Mesenchymal stem cell (in vitro differentiated cells and primary cell): ENCODE results near the gene BICDL2.

Experiments used
- DNase-seq: peaks from one replicate; pipeline ENCODE4 v3.0.0-alpha.2; 2013
- H2AFZ ChIP-seq: one replicate; pipeline ENCODE4 v1.6.1; 2013; ENCODE audit warnings: low read depth, mild to moderate bottlenecking, control low read depth, inconsistent platforms, low read length, moderate library complexity
- H2AK5ac ChIP-seq: 2 replicates; pipeline ENCODE4 v1.6.1; 2013; ENCODE audit warnings: low read length, moderate library complexity, mild to moderate bottlenecking, inconsistent platforms; ENCODE audit not compliant: severe bottlenecking
- H2BK120ac ChIP-seq: one replicate; pipeline ENCODE4 v1.6.1; 2013; ENCODE audit warnings: low read depth, mild to moderate bottlenecking, inconsistent platforms, low read length, moderate library complexity
- H2BK12ac ChIP-seq, 2 experiments: one replicate each; pipeline ENCODE4 v1.6.1; 2013; ENCODE audit warnings: inconsistent platforms in 2 of 2, low read length in 2 of 2, mild to moderate bottlenecking in 2 of 2, moderate library complexity in 2 of 2, control low read depth in 1 of 2
- H2BK15ac ChIP-seq: one replicate; pipeline ENCODE4 v1.6.1; 2013; ENCODE audit warnings: mild to moderate bottlenecking, low read depth, inconsistent platforms; ENCODE audit not compliant: poor library complexity, severe bottlenecking
- H2BK5ac ChIP-seq: 2 replicates; pipeline ENCODE4 v1.6.1; 2013; ENCODE audit warnings: low read depth, mild to moderate bottlenecking, low read length, control low read depth, inconsistent platforms; ENCODE audit not compliant: poor library complexity, severe bottlenecking
- H3K14ac ChIP-seq, 2 experiments: one replicate each; pipeline ENCODE4 v1.6.1; 2013; ENCODE audit warnings: inconsistent platforms in 2 of 2, low read length in 2 of 2, control low read depth in 1 of 2, mild to moderate bottlenecking in 1 of 2, moderate library complexity in 1 of 2
- H3K18ac ChIP-seq, 2 experiments: one replicate each; pipeline ENCODE4 v1.6.1; 2013; ENCODE audit warnings: inconsistent platforms in 2 of 2, low read length in 2 of 2, control low read depth in 1 of 2, low read depth in 1 of 2, mild to moderate bottlenecking in 1 of 2
- H3K23ac ChIP-seq, 2 experiments: one replicate each; pipeline ENCODE4 v1.6.1; 2013; ENCODE audit warnings: inconsistent platforms in 2 of 2, low read length in 2 of 2, mild to moderate bottlenecking in 2 of 2, moderate library complexity in 2 of 2, control low read depth in 1 of 2
- H3K27ac ChIP-seq: 2 replicates; pipeline ENCODE4 v1.5.1; 2013; ENCODE audit warnings: mild to moderate bottlenecking, moderate library complexity, low read length, control low read depth, inconsistent platforms; ENCODE audit not compliant: poor library complexity, severe bottlenecking
- H3K27me3 ChIP-seq, 2 experiments: 2 replicates each; pipeline versions ENCODE4 v1.6.1 to v1.7.0; 2013; ENCODE audit warnings: low read length in 2 of 2, mild to moderate bottlenecking in 2 of 2, moderate library complexity in 2 of 2, control low read depth in 1 of 2, inconsistent platforms in 1 of 2; ENCODE audit not compliant: control insufficient read depth in 1 of 2, insufficient read depth in 1 of 2
- H3K36me3 ChIP-seq, 2 experiments: 2 replicates each; pipeline versions ENCODE4 v1.6.1 to v1.7.0; 2013; ENCODE audit warnings: low read length in 2 of 2, control low read depth in 1 of 2, inconsistent platforms in 1 of 2, low read depth in 1 of 2, mild to moderate bottlenecking in 1 of 2; ENCODE audit not compliant: insufficient read depth in 2 of 2, control insufficient read depth in 1 of 2
- H3K4ac ChIP-seq, 2 experiments: one replicate each; pipeline ENCODE4 v1.6.1; 2013; ENCODE audit warnings: inconsistent platforms in 2 of 2, low read length in 2 of 2, mild to moderate bottlenecking in 2 of 2, moderate library complexity in 2 of 2, control low read depth in 1 of 2, low read depth in 1 of 2
- H3K4me1 ChIP-seq: 2 replicates; pipeline ENCODE4 v1.6.1; 2013; ENCODE audit warnings: low read depth, low read length, control low read depth; ENCODE audit not compliant: control insufficient read depth, insufficient read depth
- H3K4me2 ChIP-seq: 2 replicates; pipeline ENCODE4 v1.6.1; 2013; ENCODE audit warnings: low read length, mild to moderate bottlenecking, inconsistent platforms; ENCODE audit not compliant: poor library complexity, severe bottlenecking
- H3K4me3 ChIP-seq, 2 experiments: 2 replicates each; pipeline versions ENCODE4 v1.5.1 to v1.7.0; 2013; ENCODE audit warnings: low read length in 2 of 2, mild to moderate bottlenecking in 2 of 2, control low read depth in 1 of 2, low read depth in 1 of 2; ENCODE audit not compliant: insufficient read depth in 1 of 2
- H3K79me1 ChIP-seq: replicated peaks from 2 replicates; pipeline ENCODE4 v1.6.1; 2013; ENCODE audit warnings: mild to moderate bottlenecking, control low read depth, low read length, inconsistent platforms; ENCODE audit not compliant: poor library complexity, severe bottlenecking
- H3K9ac ChIP-seq: 2 replicates; pipeline ENCODE4 v1.7.0; 2013; ENCODE audit warnings: mild to moderate bottlenecking, low read length, moderate library complexity
- H3K9me3 ChIP-seq: 2 replicates; pipeline ENCODE4 v1.7.0; 2013; ENCODE audit warnings: mild to moderate bottlenecking, low read length; ENCODE audit not compliant: control insufficient read depth
- H4K8ac ChIP-seq: one replicate; pipeline ENCODE4 v1.6.1; 2013; ENCODE audit warnings: inconsistent platforms, mild to moderate bottlenecking, low read length, moderate library complexity
- H4K91ac ChIP-seq: one replicate; pipeline ENCODE4 v1.6.1; 2013; ENCODE audit warnings: mild to moderate bottlenecking, low read length, inconsistent platforms
- WGBS: methylation state at CpG from one replicate; pipeline ENCODE4 v1.1.7; 2013; ENCODE audit warnings: mixed read lengths; 5-methylcytosine and 5-hydroxymethylcytosine counted together

Gene BICDL2

DNA sequence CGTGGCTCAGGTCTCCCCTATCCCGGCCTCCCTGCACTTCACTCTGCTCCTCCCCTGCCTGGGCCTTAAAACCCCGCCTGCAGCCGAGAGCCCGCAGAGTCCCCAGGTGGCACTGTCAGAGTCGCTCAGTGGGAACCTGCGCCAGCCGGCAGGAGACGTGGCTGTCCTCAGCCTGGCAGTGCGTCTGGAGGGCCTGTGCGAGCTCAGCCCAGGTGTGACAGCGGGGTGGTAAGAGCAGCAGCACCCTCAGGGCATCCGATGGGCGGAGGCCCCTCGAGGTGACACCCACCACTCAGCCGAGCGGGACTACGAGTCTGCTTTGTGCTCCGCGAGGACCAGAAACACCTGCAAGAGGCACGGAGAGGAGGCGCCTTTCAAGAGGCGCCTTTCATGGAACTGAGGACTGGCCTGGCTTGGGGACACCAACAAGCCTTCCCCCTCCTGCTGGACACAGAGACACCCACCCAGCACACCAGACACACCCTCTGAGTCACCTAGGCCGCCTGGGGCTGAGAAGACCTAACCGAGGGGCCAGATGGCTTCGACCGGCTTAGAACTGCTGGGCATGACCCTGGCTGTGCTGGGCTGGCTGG lies 23.8 kb downstream of the BICDL2 start, which contains the start of gene CLDN9:
Gene CLDN9, plus strand, starts transcription at position 96 of the 593 bp plus-strand sequence. Its CDS starts 440 bp downstream, at position 536.
- H3K36me3 ChIP-seq = no peaks in the 10 kb centered on the region
- no peak within 1 kb of the TSS for H2BK15ac ChIP-seq
- no peak within 1 kb of the TSS for H4K91ac ChIP-seq
- H3K18ac ChIP-seq = no peak within 1 kb of the TSS
- no peaks in the 10 kb centered on the region for H3K9me3 ChIP-seq
- H3K27ac ChIP-seq = no peak within 1 kb of the TSS
- H3K4ac ChIP-seq = no peak within 1 kb of the TSS
- peaks cover 35% of the 10 kb centered on the region for H3K4me1 ChIP-seq
- DNase-seq = no peak
- no peak within 1 kb of the TSS for H2BK12ac ChIP-seq
- H2BK5ac ChIP-seq = no peak within 1 kb of the TSS
- H2BK120ac ChIP-seq = no peak within 1 kb of the TSS
- WGBS = 18% methylated on average over 27 of the region's 27 CpGs
- H3K4me3 ChIP-seq = no peak within 1 kb of the TSS
- peak within 1 kb of the TSS in 1 of 2 experiments; percentile 14 for H3K23ac ChIP-seq
- no peak within 1 kb of the TSS for H3K9ac ChIP-seq
- H3K27me3 ChIP-seq = peaks cover 65 to 79% of the 10 kb centered on the region in 2 experiments
- no peak within 1 kb of the TSS for H3K14ac ChIP-seq
- no peaks in the 10 kb centered on the region for H3K79me1 ChIP-seq
- no peak within 1 kb of the TSS for H2AFZ ChIP-seq
- H3K4me2 ChIP-seq = no peak within 1 kb of the TSS
- no peak within 1 kb of the TSS for H2AK5ac ChIP-seq
- no peak within 1 kb of the TSS for H4K8ac ChIP-seq

DNA sequence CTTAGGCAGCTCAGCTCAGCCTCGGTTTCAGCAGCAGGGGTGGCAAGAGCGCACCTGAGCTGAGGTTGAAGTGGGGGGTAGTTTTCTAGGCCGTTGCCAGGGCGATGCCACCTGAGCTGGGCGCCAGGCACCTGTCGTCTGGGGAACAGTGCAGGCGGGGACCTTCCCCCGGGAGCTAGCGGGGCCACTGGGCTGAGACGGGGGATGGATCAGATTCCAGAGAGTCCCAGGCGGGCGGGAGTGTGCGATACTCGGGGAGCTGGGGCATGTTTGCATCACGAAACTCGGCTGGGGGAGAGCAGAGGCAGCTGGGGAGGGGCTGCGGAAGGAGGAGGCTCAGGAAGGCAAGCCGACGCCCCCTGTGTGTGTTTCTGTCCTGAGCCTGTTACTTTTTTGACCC lies 24.5 kb downstream of the BICDL2 start:
- Histone ChIP-seq H3K14ac (no peak overlapping the region), H3K27ac (no peak overlapping the region), H3K27me3 (peaks cover 72 to 81% of the 10 kb centered on the region in 2 experiments), H4K8ac (no peak overlapping the region), H2AK5ac (no peak overlapping the region), H2BK15ac (no peak overlapping the region), H3K18ac (no peak overlapping the region), H3K79me1 (no peaks in the 10 kb centered on the region), H3K4me1 (peaks cover 31% of the 10 kb centered on the region), H3K23ac (no peak overlapping the region), H2BK120ac (no peak overlapping the region), H2BK5ac (no peak overlapping the region), H2AFZ (no peak overlapping the region), H3K4me3 (no peak overlapping the region), H3K4ac (no peak overlapping the region), H3K9ac (no peak overlapping the region), H3K36me3 (no peaks in the 10 kb centered on the region), H3K4me2 (no peak overlapping the region), H2BK12ac (no peak overlapping the region), H3K9me3 (no peaks in the 10 kb centered on the region), H4K91ac (no peak overlapping the region)
- DNase-seq = no peak
- 17% methylated on average over 19 of the region's 19 CpGs for WGBS

DNA sequence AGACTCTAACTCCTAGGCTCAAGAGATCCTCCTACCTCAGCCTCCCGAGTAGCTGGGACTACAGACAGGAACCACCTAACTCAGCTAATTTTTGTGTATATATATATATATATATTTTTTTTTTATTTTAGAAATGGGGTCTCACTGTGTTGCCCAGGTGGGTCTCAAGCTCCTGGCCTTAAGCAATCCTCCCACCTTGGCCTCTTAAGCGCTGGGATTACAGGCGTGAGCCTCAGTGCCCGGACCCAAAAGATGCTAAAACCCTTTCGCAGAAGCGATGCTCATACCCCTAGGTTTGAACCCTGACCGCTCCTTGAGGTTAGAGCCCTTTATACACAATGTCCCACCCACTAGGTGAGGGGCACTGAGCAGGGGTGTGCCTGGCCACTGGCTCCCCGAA lies 26.2 kb downstream of the BICDL2 start:
- H2BK5ac ChIP-seq = no peak overlapping the region
- no peaks in the 10 kb centered on the region for H3K9me3 ChIP-seq
- H2BK12ac ChIP-seq = no peak overlapping the region
- no peaks in the 10 kb centered on the region for H3K79me1 ChIP-seq
- no peak overlapping the region for H3K14ac ChIP-seq
- WGBS = 92% methylated on average over 7 of the region's 8 CpGs
- H2AK5ac ChIP-seq = no peak overlapping the region
- peak overlapping the region; percentile 80 for H4K91ac ChIP-seq
- no peak overlapping the region for H3K27ac ChIP-seq
- H2BK120ac ChIP-seq = no peak overlapping the region
- no peak overlapping the region for H3K4me3 ChIP-seq
- no peak overlapping the region for H3K9ac ChIP-seq
- no peak overlapping the region for H3K4ac ChIP-seq
- H3K4me2 ChIP-seq = no peak overlapping the region
- H3K23ac ChIP-seq = no peak overlapping the region
- peaks cover 89 to 91% of the 10 kb centered on the region in 2 experiments for H3K27me3 ChIP-seq
- no peaks in the 10 kb centered on the region for H3K36me3 ChIP-seq
- peak overlapping the region; percentile 20 for H4K8ac ChIP-seq
- H2BK15ac ChIP-seq = no peak overlapping the region
- DNase-seq = no peak
- H2AFZ ChIP-seq = no peak overlapping the region
- H3K4me1 ChIP-seq = peaks cover 31% of the 10 kb centered on the region
- H3K18ac ChIP-seq = no peak overlapping the region

DNA sequence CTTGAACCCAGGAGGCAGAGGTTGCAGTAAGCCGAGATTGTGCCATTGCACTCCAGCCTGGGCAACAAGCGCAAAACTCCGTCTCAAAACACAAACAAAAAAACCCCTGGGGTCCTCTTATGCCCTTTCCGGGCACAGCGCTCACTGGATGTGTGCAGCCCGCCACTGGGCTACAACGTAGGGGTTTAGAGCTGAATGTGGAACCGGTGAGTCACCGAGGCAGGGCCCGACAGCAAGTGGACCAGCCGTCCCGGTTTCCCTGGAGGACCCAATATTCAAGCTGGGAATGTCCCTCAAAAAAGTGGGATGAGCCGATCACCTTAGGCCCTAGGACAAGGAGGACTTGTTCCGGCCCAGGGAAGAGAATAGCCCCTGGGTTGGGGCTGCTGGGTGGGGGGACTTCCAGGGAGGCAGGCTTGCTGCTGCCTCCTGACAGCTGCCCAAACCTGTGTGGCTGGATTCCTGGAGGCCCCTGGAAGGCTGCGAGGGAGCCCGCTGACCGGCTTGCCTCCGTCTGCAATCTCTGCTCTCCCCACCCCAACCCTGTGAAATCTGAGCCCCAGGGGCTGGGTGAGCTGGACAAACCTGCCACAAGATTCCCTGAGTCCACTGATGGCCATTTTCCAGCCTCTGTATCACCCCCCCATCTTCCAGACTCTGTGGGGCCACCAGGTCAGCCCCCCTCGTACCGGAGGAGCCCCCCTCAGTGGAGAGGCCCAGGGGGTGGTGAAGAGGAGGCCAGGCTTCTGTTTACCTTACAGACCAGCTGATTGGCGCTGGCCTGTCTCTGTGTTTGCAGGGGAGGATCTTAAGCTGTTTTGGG lies 27.0 kb downstream of the BICDL2 start:
- 19% methylated on average over 19 of the region's 21 CpGs for WGBS
- Histone ChIP-seq H3K4me1 (peaks cover 32% of the 10 kb centered on the region), H3K27ac (no peak overlapping the region), H2BK15ac (no peak overlapping the region), H3K79me1 (no peaks in the 10 kb centered on the region), H3K23ac (no peak overlapping the region), H3K27me3 (peaks cover 89 to 93% of the 10 kb centered on the region in 2 experiments), H3K9ac (no peak overlapping the region), H3K18ac (no peak overlapping the region), H2AFZ (no peak overlapping the region), H3K4ac (no peak overlapping the region), H3K36me3 (no peaks in the 10 kb centered on the region), H4K8ac (no peak overlapping the region), H4K91ac (no peak overlapping the region), H2BK5ac (no peak overlapping the region), H3K4me3 (no peak overlapping the region), H2BK12ac (no peak overlapping the region), H2BK120ac (no peak overlapping the region), H2AK5ac (no peak overlapping the region), H3K14ac (no peak overlapping the region), H3K4me2 (no peak overlapping the region), H3K9me3 (no peaks in the 10 kb centered on the region)
- DNase-seq = peak; percentile 30
